Smooth muscle cell (in vitro differentiated cells): ENCODE measurements around the gene PTGR3. TPM values are rescaled to one million over a fixed set of nuclear protein-coding genes. Genes with fewer than 3 reads are reported as not detected.

Experiments used
- DNase-seq: peaks from one replicate; lab custom pipeline; 2025; ENCODE audit not compliant: unreplicated experiment; lab: John Stamatoyannopoulos, UW
- H2AFZ ChIP-seq: fragments of 200-600 bp; sonication (generic); 2 replicates; pipeline ENCODE4 v1.6.0; 2016; ENCODE audit warnings: antibody characterized with exemption, low read depth, mild to moderate bottlenecking
- H3F3A ChIP-seq: fragments of 200-600 bp; sonication (generic); 2 replicates; pipeline ENCODE4 v1.6.0; 2017; ENCODE audit warnings: antibody characterized with exemption, low read depth
- H3K27ac ChIP-seq: fragments of 200-600 bp; sonication (generic); 2 replicates; pipeline ENCODE4 v1.5.1; 2016; ENCODE audit warnings: low read depth, mild to moderate bottlenecking
- H3K27me3 ChIP-seq: fragments of 200-600 bp; sonication (generic); 2 replicates; pipeline ENCODE4 v1.6.1; 2016; ENCODE audit warnings: low read depth, mild to moderate bottlenecking
- H3K36me3 ChIP-seq: fragments of 200-600 bp; sonication (generic); 2 replicates; pipeline ENCODE4 v1.5.1; 2016; ENCODE audit warnings: low read depth
- H3K4me1 ChIP-seq: fragments of 200-600 bp; sonication (generic); 2 replicates; pipeline ENCODE4 v1.5.1; 2016; ENCODE audit warnings: low read depth
- H3K4me2 ChIP-seq: fragments of 200-600 bp; sonication (generic); 2 replicates; pipeline ENCODE4 v1.6.0; 2016; ENCODE audit warnings: mild to moderate bottlenecking
- H3K4me3 ChIP-seq: fragments of 200-600 bp; sonication (generic); 2 replicates; pipeline ENCODE4 v1.5.1; 2016; ENCODE audit warnings: mild to moderate bottlenecking
- H3K79me2 ChIP-seq: fragments of 200-600 bp; sonication (generic); 2 replicates; pipeline ENCODE4 v1.6.0; 2016; ENCODE audit warnings: low read depth, mild to moderate bottlenecking
- H3K9ac ChIP-seq: fragments of 200-600 bp; sonication (generic); 2 replicates; pipeline ENCODE4 v1.6.0; 2016; ENCODE audit warnings: low read depth
- H3K9me3 ChIP-seq: fragments of 200-600 bp; sonication (generic); replicated peaks from 2 replicates; pipeline ENCODE4 v1.5.1; 2016; ENCODE audit warnings: low read depth
- H4K20me1 ChIP-seq: fragments of 200-600 bp; sonication (generic); 2 replicates; pipeline ENCODE4 v1.6.0; 2016; ENCODE audit warnings: low read depth
- CTCF ChIP-seq: fragments of 200-600 bp; sonication (generic); IDR thresholded peaks from 2 replicates; pipeline ENCODE4 v1.5.1; 2017; ENCODE audit warnings: borderline replicate concordance, mild to moderate bottlenecking, antibody characterized with exemption; ENCODE audit not compliant: insufficient read depth, poor library complexity, severe bottlenecking
- WGBS: methylation state at CpG from one replicate; pipeline ENCODE4 v1.1.7; 2016; ENCODE audit warnings: low lambda C conversion rate; 5-methylcytosine and 5-hydroxymethylcytosine counted together
- polyA plus RNA-seq: library from polyadenylated mRNA; unstranded; fragments of >200 nt; fragmentation: Nextera tagmentation; extraction: Ambion mirVana; gene quantifications from 2 replicates; pipeline ENCODE4 v1.2.1, GENCODE V29; 2016
- total RNA-seq: library from RNA; depleted of rRNA; stranded (reverse); fragments of >200 nt; gene quantifications from 2 replicates; pipeline ENCODE4 v1.2.3, GENCODE V29; 2014

PTGR3 gene
- total and polyA plus RNA-seq, 2 experiments from 2014 or later: 29.6 to 35.0 TPM

- Histone ChIP-seq H3K4me1 (no peaks in the 10 kb centered on the region), H3K4me2 (no peak overlapping the region), H4K20me1 (peaks cover 91% of the 10 kb centered on the region), H3K79me2 (peaks cover 100% of the 10 kb centered on the region), H3K27me3 (no peaks in the 10 kb centered on the region), H3F3A (no peaks in the 10 kb centered on the region), H3K27ac (no peak overlapping the region), H3K9me3 (no peaks in the 10 kb centered on the region), H3K4me3 (no peak overlapping the region), H3K9ac (no peak overlapping the region), H3K36me3 (no peaks in the 10 kb centered on the region), H2AFZ (no peak overlapping the region)
- no peak for DNase-seq
- no peak for TF ChIP-seq CTCF
- 92% methylated on average over 12 of the region's 12 CpGs for WGBS
These were observed 11.8 kb upstream of the PTGR3 start for GRCh38 chr18:75220551-75221355.

- Histone ChIP-seq H3K27ac (no peak overlapping the region), H3K4me1 (no peaks in the 10 kb centered on the region)
- no peak for DNase-seq
These were observed 10.9 kb upstream of the PTGR3 start for GRCh38 chr18:75219745-75220375.

GRCh38 chr18:75218065-75218923 lies 9.4 kb upstream of the PTGR3 start:
- no peak for TF ChIP-seq CTCF
- Histone ChIP-seq H3K4me3 (no peak overlapping the region), H4K20me1 (peaks cover 95% of the 10 kb centered on the region), H3F3A (peaks cover 5% of the 10 kb centered on the region), H2AFZ (no peak overlapping the region), H3K27me3 (no peaks in the 10 kb centered on the region), H3K4me1 (no peaks in the 10 kb centered on the region), H3K27ac (no peak overlapping the region), H3K9me3 (no peaks in the 10 kb centered on the region), H3K9ac (no peak overlapping the region), H3K79me2 (peaks cover 100% of the 10 kb centered on the region), H3K36me3 (no peaks in the 10 kb centered on the region), H3K4me2 (no peak overlapping the region)
- WGBS: 89% methylated on average over 12 of the region's 12 CpGs
- DNase-seq: no peak

More at GRCh38 chr18:75219745-75220375, 10.9 kb upstream of the PTGR3 start:
- Histone ChIP-seq H3K4me2 (no peak overlapping the region), H3K79me2 (peaks cover 100% of the 10 kb centered on the region), H3K9me3 (no peaks in the 10 kb centered on the region), H3K36me3 (no peaks in the 10 kb centered on the region), H2AFZ (no peak overlapping the region), H3K4me3 (no peak overlapping the region), H4K20me1 (peaks cover 92% of the 10 kb centered on the region), H3K27me3 (no peaks in the 10 kb centered on the region), H3K9ac (no peak overlapping the region), H3F3A (no peaks in the 10 kb centered on the region)
- TF ChIP-seq CTCF: no peak
- 94% methylated on average over 11 of the region's 11 CpGs for WGBS
